ENCODE results near the gene SETD3.

Gene SETD3

GRCh38 chr14:99413911-99414310, 66.7 kb downstream of the SETD3 start:
- Histone ChIP-seq H3K27me3 (ENCODE audit: insufficient read depth, low read depth) (no peaks in the 10 kb centered on the region), H3K79me2 (ENCODE audit: insufficient read depth, low read depth) (no peaks in the 10 kb centered on the region), H3K36me3 (ENCODE audit: insufficient read depth) (no peaks in the 10 kb centered on the region), H3K4me3 (IDR thresholded peaks at IDR 0.05; ENCODE audit: insufficient read depth, low read depth, low read length) (no peak overlapping the region), H2AFZ (ENCODE audit: low read depth) (no peak overlapping the region), H3K4me2 (no peak overlapping the region), H3K4me1 (ENCODE audit: low read depth, poor library complexity, severe bottlenecking) (peaks cover 21% of the 10 kb centered on the region), H3K9ac (no peak overlapping the region), H3K27ac (no peak overlapping the region), H4K20me1 (ENCODE audit: insufficient read depth) (no peaks in the 10 kb centered on the region)
- TF ChIP-seq, protein P1, sequence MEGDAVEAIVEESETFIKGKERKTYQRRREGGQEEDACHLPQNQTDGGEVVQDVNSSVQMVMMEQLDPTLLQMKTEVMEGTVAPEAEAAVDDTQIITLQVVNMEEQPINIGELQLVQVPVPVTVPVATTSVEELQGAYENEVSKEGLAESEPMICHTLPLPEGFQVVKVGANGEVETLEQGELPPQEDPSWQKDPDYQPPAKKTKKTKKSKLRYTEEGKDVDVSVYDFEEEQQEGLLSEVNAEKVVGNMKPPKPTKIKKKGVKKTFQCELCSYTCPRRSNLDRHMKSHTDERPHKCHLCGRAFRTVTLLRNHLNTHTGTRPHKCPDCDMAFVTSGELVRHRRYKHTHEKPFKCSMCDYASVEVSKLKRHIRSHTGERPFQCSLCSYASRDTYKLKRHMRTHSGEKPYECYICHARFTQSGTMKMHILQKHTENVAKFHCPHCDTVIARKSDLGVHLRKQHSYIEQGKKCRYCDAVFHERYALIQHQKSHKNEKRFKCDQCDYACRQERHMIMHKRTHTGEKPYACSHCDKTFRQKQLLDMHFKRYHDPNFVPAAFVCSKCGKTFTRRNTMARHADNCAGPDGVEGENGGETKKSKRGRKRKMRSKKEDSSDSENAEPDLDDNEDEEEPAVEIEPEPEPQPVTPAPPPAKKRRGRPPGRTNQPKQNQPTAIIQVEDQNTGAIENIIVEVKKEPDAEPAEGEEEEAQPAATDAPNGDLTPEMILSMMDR (conservative IDR thresholded peaks at IDR 0.05; ENCODE audit: low read depth, low read length): no peak

GRCh38 chr14:99413172-99413571, 67.5 kb downstream of the SETD3 start:
- Histone ChIP-seq H4K20me1 (ENCODE audit: insufficient read depth) (no peaks in the 10 kb centered on the region), H2AFZ (ENCODE audit: low read depth) (no peak overlapping the region), H3K4me2 (no peak overlapping the region), H3K4me1 (ENCODE audit: low read depth, poor library complexity, severe bottlenecking) (peaks cover 14% of the 10 kb centered on the region), H3K4me3 (IDR thresholded peaks at IDR 0.05; ENCODE audit: insufficient read depth, low read depth, low read length) (no peak overlapping the region), H3K36me3 (ENCODE audit: insufficient read depth) (no peaks in the 10 kb centered on the region), H3K27ac (no peak overlapping the region), H3K9ac (no peak overlapping the region), H3K27me3 (ENCODE audit: insufficient read depth, low read depth) (no peaks in the 10 kb centered on the region), H3K79me2 (ENCODE audit: insufficient read depth, low read depth) (no peaks in the 10 kb centered on the region)
- TF ChIP-seq, protein P1 (conservative IDR thresholded peaks at IDR 0.05; ENCODE audit: low read depth, low read length): no peak

- Histone ChIP-seq H3K36me3 (ENCODE audit: insufficient read depth) (no peaks in the 10 kb centered on the region), H3K79me2 (ENCODE audit: insufficient read depth, low read depth) (no peaks in the 10 kb centered on the region), H3K27me3 (ENCODE audit: insufficient read depth, low read depth) (no peaks in the 10 kb centered on the region), H2AFZ (ENCODE audit: low read depth) (no peak overlapping the region), H3K9ac (no peak overlapping the region), H3K27ac (no peak overlapping the region), H3K4me2 (no peak overlapping the region), H3K4me3 (IDR thresholded peaks at IDR 0.05; ENCODE audit: insufficient read depth, low read depth, low read length) (no peak overlapping the region), H4K20me1 (ENCODE audit: insufficient read depth) (no peaks in the 10 kb centered on the region), H3K4me1 (ENCODE audit: low read depth, poor library complexity, severe bottlenecking) (peaks cover 11% of the 10 kb centered on the region)
- TF ChIP-seq, protein P1 (conservative IDR thresholded peaks at IDR 0.05; ENCODE audit: low read depth, low read length): no peak
Observed at GRCh38 chr14:99412117-99413061, 68.3 kb downstream of the SETD3 start.

GRCh38 chr14:99410019-99410418, 70.6 kb downstream of the SETD3 start:
- Histone ChIP-seq H2AFZ (ENCODE audit: low read depth) (no peak overlapping the region), H3K36me3 (ENCODE audit: insufficient read depth) (no peaks in the 10 kb centered on the region), H3K4me2 (no peak overlapping the region), H3K4me1 (ENCODE audit: low read depth, poor library complexity, severe bottlenecking) (no peaks in the 10 kb centered on the region), H3K27ac (no peak overlapping the region), H3K9ac (no peak overlapping the region), H3K27me3 (ENCODE audit: insufficient read depth, low read depth) (no peaks in the 10 kb centered on the region), H3K79me2 (ENCODE audit: insufficient read depth, low read depth) (no peaks in the 10 kb centered on the region), H3K4me3 (IDR thresholded peaks at IDR 0.05; ENCODE audit: insufficient read depth, low read depth, low read length) (no peak overlapping the region), H4K20me1 (ENCODE audit: insufficient read depth) (no peaks in the 10 kb centered on the region)
- TF ChIP-seq, protein P1 (conservative IDR thresholded peaks at IDR 0.05; ENCODE audit: low read depth, low read length): no peak

Measured in KMS-11 (cell line).